Left colon (tissue), 2 donors: ENCODE results near the gene RASGRP4. TPM values are rescaled to one million over a fixed set of nuclear protein-coding genes. Genes with fewer than 3 reads are reported as not detected.

ENCODE experiments used
- ATAC-seq: fragments of 200-7000 bp; cut with Tn5 transposase; one replicate; pipeline ENCODE4 v1.9.1; 2020; ENCODE audit warnings: mild to moderate bottlenecking, moderate library complexity
- DNase-seq, 2 donors: peaks; one replicate each; pipeline ENCODE4 v3.0.0-alpha.2; 2020
- intact Hi-C, 2 donors: fragments of 100-400 bp; cut with DNase I in 1 of 2; cut with micrococcal nuclease in 1 of 2; formaldehyde crosslinking; loops; one replicate each; pipeline versions ENCODE4 v1.11.2 to v1.14.0; 2022; cut with DNase I, micrococcal nuclease
- total RNA-seq, 2 donors: library from RNA; stranded (reverse); fragmentation: NEBNext Ultra II Directional; extraction: Animal tissue kit (Norgen Biotek cat#: 25700); gene quantifications; one replicate each; pipeline ENCODE4 v1.2.1, GENCODE V29; 2021
- donor health status: DM: no; HTN: no; CAD: no.
- donor health status: DM: yes; HTN: yes; CAD: no.

RASGRP4 gene
- total RNA-seq, 2 donors from 2014 or later = 0.49 to 1.8 TPM

DNA sequence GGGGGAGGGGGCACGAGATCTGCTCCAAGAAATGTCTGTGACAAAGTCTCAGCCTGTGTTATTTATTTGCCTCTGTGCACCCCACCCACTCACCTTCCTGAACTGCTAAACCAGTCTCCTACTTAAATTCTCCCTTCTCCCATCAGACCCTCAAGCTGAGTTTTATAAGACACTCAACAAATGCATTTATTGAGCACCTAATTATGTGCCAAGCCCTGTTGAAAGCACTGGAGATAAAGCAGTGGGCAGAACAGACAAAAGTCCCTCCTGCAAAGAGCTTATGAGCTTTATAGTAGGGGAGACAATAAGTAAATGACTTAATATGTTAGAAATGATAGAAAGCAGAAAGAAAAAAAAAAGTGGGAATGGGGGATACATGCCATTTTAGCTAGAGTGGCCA lies 26.5 kb downstream of the RASGRP4 start:
- no peak for DNase-seq
- ATAC-seq = no peak
- intact Hi-C loops = loop anchor here in 1 of 2 donors (10.0 kb wide), 1 partner anchor 525 kb away; no protein-coding TSS in a partner anchor

DNA sequence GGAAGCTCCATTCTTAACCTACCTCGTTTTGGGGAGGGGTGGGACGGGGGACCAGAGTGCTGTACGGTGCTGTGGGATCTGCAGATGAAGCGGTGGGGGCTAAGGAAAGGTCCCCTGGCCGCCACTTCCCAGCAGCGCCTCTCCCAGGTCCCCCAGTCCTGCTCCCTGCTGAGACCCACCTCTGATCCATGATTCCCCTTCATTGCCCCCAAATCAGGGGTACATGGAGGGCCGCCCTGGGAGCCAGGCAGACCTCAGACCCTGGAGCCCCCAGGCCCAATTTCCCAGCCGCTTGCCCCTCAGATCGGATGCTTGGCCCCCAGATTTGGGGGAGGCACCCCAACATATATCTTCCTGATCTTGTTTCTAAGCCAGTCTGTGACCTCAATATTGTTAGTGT lies 26.9 kb downstream of the RASGRP4 start:
- no peak for DNase-seq
- intact Hi-C loops = loop anchor here in 1 of 2 donors (10.0 kb wide), 1 partner anchor 526 kb away; no protein-coding TSS in a partner anchor
- ATAC-seq = no peak

DNA sequence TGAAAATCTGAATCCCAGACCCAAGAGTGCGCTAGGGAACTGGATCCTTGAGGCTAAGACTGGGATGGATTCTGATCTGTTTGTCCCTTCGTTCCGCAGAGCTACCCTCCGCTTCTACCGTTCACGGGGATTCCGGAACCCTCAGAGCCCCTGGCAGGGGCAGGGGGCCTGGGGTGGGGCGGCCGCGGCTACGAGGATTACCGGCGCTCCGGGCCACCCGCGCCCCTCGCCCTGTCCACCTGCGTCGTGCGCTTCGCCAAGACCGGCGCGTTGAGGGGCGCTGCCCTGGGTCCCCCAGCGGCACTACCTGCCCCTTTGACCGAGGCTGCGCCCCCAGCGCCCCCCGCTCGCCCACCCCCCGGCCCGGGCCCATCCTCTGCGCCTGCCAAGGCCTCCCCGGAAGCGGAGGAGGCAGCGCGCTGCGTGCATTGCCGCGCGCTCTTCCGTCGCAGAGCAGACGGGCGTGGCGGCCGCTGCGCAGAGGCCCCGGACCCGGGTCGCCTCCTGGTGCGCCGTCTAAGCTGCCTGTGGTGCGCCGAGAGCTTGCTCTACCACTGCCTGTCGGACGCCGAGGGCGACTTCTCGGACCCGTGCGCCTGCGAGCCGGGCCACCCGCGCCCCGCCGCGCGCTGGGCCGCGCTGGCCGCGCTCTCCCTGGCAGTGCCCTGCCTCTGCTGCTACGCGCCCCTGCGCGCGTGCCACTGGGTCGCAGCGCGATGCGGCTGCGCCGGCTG lies 30.5 kb downstream of the RASGRP4 start:
- intact Hi-C loops = loop anchor here in 1 of 2 donors (10.0 kb wide), 1 partner anchor 529 kb away; no protein-coding TSS in a partner anchor
- ATAC-seq = peak; percentile 49
- DNase-seq = no peak

DNA sequence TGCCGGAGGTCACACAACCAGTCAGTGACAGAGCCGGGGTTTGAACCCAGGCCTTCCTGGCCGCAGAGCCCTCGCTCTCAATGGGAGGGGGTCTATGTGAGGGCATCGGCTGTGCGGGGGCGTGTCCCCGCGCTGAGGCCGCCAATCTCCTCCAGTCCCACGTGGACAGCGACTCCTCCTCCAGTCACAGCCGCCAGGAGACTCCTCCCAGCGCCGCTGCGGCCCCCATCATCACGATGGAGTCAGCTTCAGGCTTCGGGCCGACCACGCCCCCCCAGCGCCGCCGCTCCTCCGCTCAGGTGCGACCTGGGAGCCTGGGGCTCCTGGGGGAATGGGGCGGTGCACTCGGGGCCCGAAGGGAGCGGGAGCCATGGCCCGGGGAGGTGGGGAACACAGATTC lies 31.5 kb downstream of the RASGRP4 start:
- DNase-seq (no peak), ATAC-seq (peak; percentile 24)
- intact Hi-C loops = loop anchor here in 1 of 2 donors (10.0 kb wide), 1 partner anchor 530 kb away; no protein-coding TSS in a partner anchor

DNA sequence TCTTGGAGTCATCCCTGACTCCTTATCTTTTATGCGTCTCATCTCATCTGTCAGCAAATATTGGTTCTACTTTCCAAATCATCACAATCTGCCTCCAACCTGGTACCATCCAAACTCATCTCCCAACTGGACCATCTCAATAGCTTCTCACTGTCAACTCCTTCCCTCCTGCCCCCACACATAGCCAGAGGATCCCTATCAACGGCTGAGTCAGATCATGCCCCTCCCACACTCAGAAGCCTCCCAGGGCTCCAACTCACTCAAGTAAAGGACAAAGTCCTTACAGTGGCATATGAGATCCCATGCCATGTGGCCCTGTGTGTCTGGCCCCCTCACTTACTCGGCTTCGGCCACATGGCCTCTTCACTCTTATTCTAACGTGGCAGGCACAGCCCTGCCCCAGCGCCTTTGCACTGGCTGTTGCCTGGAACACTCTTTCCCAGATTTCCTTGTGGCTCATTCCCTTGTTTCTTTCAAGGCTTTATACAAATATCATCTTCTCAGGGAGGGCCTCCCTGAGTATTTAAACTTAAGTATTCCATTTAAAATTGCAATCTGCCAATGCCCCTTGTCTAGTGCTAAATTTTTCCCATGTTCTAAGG lies 33.2 kb downstream of the RASGRP4 start:
- ATAC-seq (peak; percentile 56), DNase-seq (no peak)
- intact Hi-C loops = loop anchor here in 1 of 2 donors (10.0 kb wide), 1 partner anchor 532 kb away; no protein-coding TSS in a partner anchor

DNA sequence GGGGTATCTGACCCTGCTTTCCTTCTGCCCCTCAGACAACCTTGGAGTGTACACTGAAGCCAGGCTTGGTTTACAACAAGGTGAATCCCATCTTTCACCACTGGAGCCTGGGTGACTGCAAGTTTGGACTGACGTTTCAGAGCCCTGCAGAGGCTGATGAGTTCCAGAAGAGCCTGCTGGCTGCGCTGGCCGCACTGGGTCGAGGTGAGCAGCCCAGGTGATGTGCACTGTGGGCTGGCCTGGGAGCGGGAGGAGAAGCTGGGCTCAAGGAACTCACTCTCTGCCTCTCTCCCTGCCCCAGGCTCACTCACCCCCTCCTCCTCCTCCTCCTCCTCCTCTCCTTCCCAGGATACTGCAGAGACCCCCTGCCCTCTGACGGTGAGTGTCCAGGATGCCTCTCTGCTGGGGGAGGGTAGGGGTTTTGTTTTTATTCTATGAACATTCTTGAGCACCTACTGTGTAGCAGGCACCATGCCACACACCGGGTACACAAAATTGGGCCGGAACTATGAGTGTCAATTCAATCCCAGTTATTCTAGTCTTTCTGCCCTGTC lies 34.0 kb downstream of the RASGRP4 start:
- intact Hi-C loops = loop anchor here in 1 of 2 donors (10.0 kb wide), 1 partner anchor 533 kb away; no protein-coding TSS in a partner anchor
- DNase-seq (no peak), ATAC-seq (no peak)

GRCh38 chr19:38389957-38390924 lies 35.8 kb downstream of the RASGRP4 start:
- DNase-seq (no peak), ATAC-seq (no peak)
- intact Hi-C loops = loop anchor here in 1 of 2 donors (10.0 kb wide), 1 partner anchor 535 kb away; no protein-coding TSS in a partner anchor

DNA sequence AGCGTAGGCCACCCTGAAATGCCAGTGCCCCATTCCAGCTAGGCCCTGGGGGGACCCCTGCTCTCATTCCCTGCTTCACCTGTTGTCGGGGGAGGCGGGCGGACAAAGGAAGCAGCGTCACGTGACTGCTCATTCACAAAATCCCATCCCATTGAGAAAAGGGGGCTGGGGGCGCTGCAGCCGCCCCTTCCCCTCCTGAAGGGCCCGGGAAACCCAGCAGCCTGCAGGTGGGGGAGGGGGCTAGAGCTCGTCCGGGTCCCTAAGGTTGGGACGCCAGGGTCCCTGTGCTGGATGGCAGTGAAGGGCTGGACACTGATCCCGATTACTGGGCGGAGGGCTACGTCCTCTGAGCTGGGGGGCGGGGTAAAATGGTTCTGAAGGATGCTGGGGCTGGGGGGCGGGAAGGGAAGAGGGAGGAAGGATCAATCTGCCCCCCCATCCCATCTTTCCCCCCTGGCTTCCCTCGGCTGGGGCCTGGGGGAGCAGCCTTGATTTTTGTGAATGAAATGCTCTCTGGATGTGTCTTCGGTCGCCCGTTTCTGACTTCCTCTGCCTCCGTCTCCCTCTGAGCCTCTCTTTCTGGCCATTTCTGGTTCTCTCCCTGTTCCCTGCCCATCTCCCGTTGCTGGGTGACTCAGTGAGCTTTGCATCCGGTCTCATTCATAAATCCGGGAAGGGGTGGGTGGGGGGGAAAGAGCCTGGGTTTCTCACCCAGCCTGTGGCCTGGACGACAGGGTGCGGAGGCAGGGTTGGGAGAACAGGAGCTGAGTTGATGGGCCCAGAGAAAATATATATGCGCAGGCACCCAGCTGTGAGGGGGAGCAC lies 36.7 kb downstream of the RASGRP4 start:
- ATAC-seq (no peak), DNase-seq (no peak)
- intact Hi-C loops = no loop called here

GRCh38 chr19:38388349-38389100 lies 37.5 kb downstream of the RASGRP4 start, which contains the start of gene SPRED3:
Gene SPRED3 (plus strand): TSS chr19:38388697. CDS start chr19:38390303, 1,606 bp downstream.
- no peak for ATAC-seq
- peak in 1 of 2 donors; percentile 24 for DNase-seq
- intact Hi-C loops = no loop called here

DNA sequence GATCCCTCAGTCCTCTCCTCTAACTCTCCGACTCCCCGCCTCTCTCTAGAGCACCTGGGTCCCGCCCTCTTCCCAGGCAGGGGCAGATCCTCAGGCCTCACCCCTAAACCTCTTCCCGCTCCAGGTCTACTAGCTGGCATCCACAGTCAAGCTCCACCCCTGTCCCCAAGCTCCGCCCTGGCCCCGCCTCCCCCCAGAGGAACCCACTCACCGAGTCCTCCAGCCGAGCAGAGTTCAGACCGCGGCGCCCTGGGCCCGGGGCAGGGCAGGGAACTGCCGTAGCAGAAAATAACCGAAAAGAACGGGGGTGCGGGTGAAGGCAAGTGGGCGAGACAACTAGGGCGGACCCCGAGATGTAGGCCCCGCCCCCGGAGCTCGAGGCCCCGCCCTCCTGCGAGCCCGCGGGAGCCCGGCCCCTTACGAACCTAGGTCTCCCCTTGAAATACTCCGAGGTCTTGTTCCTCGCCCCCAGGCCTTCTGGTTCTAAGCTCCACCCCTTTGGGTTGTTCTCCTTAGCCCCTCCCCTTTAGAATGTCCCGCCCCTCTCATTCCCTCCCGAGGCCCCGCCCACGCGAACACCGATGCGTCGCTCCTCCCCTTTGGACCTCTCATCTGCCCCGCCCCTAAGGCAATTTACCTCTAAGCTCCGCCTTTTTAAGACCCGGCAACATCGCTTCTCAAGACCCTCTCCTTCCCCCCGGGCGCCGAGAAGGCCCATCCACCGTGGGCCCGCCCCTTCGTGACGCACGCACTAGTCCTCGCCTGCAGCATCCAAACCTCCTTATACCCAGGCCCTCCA lies 38.3 kb downstream of the RASGRP4 start, which contains the start of gene GGN:
Gene GGN (minus strand): TSS at position 485 of the 799 bp plus-strand sequence. CDS start 773 bp downstream, outside the sequence.
- intact Hi-C loops = no loop called here
- peak; percentile 87 for ATAC-seq
- peak; percentile 85 to 88 for DNase-seq

GRCh38 chr19:38386971-38387549 lies 39.0 kb downstream of the RASGRP4 start:
- peak; percentile 41 for ATAC-seq
- intact Hi-C loops = no loop called here
- DNase-seq = peak in 1 of 2 donors; percentile 54

- ATAC-seq (no peak), DNase-seq (peak in 1 of 2 donors; percentile 29)
- intact Hi-C loops = no loop called here
Measured at GRCh38 chr19:38386300-38386970, 39.6 kb downstream of the RASGRP4 start.

DNA sequence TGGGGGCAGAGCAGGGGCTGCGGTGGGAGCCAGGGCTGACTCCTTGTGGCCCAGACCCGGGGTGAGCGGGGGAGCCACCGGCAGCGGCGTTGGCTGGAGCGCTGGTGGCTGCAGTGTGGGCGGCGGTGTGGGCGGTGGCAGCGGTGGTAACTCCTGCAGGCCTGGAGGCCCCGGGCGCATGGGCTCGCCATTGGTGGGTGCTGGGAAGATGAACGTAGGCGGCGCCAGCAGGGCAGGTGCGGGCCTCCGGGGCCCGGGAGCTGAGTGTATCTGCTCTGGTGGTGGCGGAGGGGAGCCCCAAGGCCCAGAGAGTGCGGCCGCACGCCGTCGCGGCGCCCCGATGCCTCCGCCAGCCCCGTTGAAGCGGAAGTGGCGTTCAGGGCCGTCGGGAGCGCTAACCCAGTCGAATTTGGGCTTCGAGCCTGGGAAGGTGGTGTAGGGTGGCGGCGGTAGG lies 40.2 kb downstream of the RASGRP4 start:
- ATAC-seq (no peak), DNase-seq (no peak)
- intact Hi-C loops = no loop called here

- DNase-seq = no peak
- ATAC-seq = no peak
- intact Hi-C loops = no loop called here
Measured at GRCh38 chr19:38385057-38385803, 40.8 kb downstream of the RASGRP4 start.
